Esophagus squamous epithelium (tissue), 4 donors: ENCODE data around the gene MCOLN2.

Experiments
- CTCF ChIP-seq, 6 experiments: fragments of 450-650 bp in 4 of 6; fragments of 200-600 bp in 2 of 6; sonication (generic) in 2 of 6; IDR thresholded peaks; one replicate each; pipeline ENCODE4 v1.5.1; 2016 to 2019; ENCODE audit warnings: antibody characterized with exemption in 6 of 6, mild to moderate bottlenecking in 4 of 6, moderate library complexity in 4 of 6
- POLR2A ChIP-seq, 4 donors: fragments of 450-650 bp; IDR thresholded peaks; one replicate each; pipeline ENCODE4 v1.6.1; 2017; ENCODE audit warnings: antibody characterized with exemption in 4 of 4, mild to moderate bottlenecking in 4 of 4, moderate library complexity in 3 of 4

DNA sequence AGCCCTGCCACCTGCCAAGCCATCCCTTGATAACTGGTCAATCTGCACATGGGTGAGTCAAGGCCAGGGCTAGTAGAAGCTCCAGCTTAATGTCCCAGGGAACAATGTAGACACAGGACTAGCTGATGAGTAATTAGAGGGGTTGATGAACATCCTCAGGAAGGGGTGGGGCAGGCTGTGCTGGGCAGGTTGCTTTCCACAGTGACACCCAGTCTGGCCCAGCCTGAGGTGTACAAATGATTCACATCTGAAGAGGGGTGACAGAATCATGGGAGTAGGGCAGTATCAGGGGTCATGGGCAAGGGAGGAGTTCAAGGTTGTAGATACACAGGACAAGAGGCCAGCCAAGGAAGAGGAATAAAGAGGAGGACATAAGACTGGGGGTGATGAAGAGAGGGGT, 108.2 kb downstream of the MCOLN2 start:
- TF ChIP-seq CTCF (IDR thresholded peaks at IDR 0.05): no peak
- TF ChIP-seq POLR2A (IDR thresholded peaks at IDR 0.05): no peak
